HL-60/S4 (cell line): ENCODE data around the gene CCNJ.

ENCODE experiments used
- in situ Hi-C: fragments of 300-500 bp; cut with MboI; formaldehyde crosslinking; loops from 2 replicates; pipeline ENCODE4 v1.14.3; 2022; ENCODE audit warnings: low sequenced_read_pairs

Gene CCNJ

DNA sequence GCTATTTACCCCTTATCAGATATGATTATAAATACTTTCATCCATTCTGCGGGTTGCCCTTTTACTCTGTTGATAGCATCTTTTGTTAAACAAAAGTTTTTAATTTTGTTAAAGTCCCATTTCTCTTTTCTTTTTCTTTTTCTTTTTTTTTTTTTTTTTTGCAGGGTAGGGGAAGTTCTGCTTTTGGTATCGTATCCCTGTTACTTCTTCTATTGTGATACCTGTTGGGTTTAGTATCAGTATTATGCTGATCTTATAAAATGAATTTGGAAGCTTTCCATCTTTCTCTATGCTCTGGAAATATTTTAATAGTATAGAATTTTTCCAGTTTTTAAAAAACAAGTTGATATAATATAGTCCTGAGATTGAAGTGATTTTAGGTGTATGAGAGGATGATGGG, 6.0 kb downstream of the CCNJ start:
- in situ Hi-C loops: no loop called here

DNA sequence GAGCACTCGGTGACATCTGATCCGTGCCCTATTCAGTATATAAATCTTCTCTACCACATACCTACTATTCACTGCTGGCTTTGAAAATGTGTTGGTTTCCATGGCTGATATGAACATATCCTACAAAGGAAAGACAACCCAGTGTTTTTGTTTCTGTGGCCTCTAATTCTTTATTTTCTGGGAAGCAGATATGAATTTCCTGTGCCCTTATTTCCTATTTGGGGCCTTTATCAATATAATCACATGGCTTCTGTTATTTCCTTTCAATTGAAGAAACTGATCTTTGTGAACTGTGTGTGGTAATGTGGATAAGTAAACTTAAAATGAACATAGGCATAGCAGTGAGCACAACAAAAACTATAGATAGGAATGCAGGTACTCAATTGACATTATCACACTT, 10.6 kb downstream of the CCNJ start:
- in situ Hi-C loops: no loop called here

DNA sequence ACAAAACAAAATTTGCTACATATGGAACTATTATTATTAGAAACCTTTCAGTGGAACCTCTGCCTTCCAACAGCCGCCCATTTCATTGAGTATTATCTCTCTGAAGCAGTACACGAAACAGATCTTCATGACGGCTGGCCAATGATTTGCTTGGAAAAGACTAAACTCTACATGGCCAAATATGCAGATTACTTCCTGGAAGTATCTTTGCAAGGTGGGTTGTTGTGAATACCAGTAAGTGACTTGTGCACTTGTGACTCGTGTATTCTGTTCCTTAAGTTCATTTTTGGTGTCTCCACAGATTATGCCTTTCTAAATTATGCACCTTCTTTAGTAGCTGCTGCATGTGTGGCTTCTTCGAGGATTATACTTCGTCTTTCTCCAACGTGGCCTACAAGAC, 13.4 kb downstream of the CCNJ start:
- in situ Hi-C loops: no loop called here

DNA sequence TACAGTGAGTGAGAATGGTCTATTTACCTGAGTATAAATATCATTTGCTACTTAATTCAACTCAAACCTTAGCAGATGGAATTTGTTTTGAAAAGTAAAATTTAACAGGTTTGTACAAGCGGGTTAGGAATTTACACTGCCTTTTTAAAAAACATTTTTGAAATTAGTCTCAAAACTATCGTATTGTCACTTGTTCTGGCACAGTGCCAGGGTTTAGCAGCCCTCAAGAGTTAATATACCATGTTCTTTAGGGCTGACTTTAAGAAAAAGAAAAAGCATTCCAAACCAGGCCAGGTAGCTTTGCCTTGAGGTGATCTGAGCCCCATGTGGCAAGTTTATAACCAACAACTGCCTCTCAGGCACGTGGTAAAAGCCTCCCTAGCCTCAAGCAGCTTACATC, 17.8 kb downstream of the CCNJ start:
- in situ Hi-C loops: no loop called here

DNA sequence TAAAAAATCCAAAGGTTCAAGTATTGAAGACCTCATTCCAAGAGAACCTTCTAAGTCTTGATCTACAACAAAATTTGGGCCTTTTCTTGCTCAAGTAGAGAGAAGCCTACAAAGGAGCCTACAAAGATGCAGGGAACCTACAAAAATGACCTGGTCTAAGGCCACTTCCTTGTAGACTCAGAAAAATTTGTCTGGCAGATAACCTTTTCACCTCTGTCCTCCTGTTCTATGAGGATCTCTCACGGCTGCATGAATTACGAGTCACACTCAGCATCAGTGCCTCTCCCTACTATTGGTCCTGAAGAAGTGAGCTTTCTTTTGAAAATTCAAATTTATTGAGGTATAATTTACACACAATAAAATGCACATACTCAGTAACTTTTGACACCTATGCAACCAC, 29.3 kb downstream of the CCNJ start:
- in situ Hi-C loops: no loop called here

DNA sequence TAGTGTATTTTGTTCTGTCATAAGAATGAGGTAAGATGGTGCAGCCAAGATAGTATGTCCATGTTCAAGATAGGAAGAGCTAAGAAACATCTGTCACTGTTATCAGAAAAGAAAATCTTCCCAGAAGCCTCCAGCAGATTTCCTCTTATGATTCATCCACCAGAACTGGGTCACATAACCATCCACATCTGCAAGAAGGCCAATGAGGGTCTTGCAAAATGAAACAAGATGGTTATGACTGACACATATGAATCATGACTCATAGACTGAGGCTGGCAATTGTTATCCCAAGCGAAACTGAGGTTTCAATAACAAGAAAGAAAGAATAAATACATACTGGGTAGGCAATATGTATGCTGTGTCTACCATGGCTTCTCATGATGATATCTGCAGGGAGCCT, 30.3 kb downstream of the CCNJ start:
- in situ Hi-C loops: no loop called here

DNA sequence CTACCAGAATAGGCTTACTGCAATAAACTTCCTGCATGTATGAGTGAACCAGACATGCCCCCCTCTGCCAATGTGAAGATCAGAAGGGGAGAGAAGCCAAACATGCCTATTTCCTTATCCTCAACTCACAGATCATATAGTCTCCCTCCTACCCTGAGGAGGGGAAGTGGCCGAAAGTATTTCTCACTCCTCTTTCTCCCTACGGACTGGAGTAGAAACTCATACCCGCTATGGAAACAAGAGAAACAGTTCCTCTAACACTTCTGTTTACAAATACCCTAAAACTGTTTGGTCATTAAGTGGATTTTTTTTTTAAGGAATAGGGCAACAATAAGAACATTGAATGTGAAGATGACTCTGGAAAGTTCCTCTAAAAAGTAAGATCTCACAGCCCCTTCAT, 31.4 kb downstream of the CCNJ start:
- in situ Hi-C loops: no loop called here

DNA sequence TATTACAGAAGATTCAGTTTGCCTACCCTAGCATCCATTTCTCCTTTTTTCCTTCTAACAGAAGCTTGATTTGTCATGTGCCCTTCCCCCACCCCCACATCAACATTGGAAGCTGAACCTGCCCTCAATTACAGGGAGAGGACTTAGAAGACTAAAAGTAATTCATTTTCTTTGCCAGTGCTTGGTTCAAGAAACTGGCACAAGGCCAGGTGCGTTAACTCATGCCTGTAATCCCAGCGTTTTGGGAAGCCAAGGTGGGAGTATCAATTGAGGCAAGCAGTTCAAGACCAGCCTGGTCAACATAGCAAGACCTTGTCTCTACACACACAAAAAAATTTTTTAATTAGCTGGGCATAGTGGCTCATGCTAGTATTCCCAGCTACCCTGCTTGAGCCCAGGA, 32.6 kb downstream of the CCNJ start:
- in situ Hi-C loops: no loop called here

DNA sequence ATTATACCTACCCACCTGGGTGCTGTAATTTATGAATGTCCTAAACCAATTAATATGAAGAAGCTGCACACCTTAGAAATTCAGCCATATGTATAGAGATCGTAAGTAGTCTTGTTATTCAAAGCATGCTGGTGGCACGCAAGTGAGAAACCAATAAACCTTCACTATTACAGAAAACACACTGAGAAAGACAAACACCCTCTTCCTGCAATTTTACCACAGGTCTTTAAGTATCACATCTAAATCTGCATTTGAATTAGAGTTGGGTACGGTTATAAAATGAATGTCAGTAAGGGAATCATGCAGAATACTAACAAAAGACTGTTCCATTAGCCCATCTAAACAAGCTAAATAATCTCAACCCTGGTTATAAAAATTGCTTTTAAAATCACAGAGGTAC, 33.8 kb downstream of the CCNJ start:
- in situ Hi-C loops: no loop called here

DNA sequence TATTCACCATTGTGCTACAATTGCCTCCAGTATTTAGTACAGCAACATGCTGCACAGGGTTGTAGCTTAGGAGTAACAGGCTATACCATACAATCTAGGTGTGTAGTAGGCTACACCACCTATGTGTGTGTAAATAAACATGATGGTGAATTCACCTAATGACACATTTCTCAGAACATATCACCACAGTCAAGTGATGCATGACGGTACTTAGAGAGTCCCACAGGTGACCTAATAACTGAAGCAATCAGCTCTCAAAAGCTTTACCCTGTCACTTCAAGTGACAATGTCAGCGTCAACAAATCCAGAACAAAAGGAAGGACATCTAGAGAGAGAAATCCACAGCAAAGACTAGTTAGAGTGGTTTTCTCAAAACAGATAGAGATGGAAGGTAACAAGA, 38.8 kb downstream of the CCNJ start:
- in situ Hi-C loops: no loop called here

DNA sequence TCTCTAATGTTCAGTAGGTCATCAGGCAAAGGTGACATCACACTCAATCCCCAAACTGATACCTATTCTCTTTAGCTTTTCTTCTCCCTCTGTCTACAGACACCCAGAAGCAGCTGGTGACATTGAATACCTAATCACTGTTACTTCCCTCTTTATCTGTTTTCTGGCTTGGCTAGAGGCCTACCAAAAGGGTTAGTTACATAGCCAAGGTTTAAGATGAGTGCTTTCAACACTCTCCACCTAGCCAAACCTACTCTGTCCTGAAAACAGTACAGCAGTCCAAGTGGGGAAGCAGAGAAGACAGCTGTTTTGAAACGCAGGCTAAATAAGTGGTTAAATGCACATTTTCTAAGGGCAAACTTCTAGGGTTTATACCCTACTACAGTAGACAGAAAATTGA, 39.4 kb downstream of the CCNJ start:
- in situ Hi-C loops: no loop called here

DNA sequence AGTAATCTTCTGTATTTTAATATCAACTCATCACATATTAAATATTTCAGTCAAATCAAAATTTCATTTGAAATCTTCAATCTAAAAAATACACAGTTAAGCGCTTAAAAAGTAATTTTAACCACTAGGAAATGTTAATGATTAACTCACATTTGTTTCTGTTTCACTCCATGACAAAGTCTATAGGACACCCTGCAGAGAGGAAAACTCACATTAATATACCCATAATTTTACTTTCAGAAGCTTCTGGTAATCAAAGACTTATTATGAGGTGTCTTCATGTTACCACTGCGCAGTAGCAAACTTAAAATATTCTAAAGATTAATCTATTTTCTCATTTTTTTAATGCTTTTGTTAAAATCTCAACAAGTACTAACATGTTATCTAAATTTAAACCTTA, 45.7 kb downstream of the CCNJ start:
- in situ Hi-C loops: no loop called here

DNA sequence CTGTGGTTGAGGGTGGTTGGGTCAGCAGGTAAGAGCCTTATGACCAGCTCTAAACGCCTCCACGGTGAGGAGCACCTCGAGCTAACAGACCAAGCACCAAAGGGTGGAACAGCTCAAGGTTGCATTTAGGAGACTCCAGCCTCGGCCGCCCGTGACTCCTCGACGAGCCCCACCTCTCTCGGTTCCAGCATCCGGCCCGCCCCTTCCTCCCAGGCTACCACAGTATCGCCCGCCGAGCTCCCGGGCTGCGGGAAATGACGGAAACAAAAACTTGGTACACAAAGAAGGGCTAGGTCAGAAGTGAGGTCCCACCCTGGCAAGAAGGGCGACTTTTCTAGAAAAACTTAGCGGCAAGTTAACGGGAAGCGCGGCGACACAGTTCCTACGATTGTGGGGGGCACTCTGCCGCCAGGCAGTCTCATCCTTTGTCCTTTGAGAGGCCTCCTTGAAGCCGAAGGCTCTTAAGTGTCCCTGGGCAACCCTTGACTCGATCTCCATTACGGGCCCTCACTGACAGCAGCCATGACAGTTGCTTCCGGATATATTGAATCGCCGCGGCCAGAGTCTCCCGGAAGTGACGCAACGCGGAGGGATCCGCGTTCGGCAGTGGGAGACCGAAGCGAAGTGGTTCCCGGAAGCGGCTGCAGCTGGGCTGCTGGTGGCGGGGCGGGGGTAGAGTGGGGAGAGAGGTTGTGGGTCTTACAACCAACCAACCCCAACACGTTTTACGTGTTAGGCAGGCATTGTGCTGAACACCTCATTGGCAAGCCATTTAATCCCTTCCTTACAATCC, 46.5 kb downstream of the CCNJ start:
- in situ Hi-C loops: loop anchor here (5.0 kb wide), 1 partner anchor 42 kb away; the partner anchor contains the start of gene ZNF518A

DNA sequence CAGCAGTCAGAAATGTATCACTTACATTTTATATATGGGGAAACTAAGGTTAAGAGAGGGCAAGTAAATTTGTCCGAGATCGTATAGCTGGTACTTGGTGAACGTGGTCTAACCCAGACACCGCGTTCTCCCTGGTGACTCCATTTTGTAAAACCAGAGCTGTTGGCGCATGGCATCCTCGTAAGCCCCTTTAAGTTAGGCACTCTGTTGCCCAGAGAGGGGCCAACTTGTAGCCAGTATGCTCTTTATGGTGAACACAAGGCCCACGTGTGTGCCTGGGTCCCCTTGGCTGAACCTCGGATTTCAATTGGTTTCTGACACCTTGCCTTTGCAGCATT, 47.0 kb downstream of the CCNJ start:
- in situ Hi-C loops: loop anchor here (5.0 kb wide), 1 partner anchor 42 kb away; the partner anchor contains the start of gene ZNF518A

DNA sequence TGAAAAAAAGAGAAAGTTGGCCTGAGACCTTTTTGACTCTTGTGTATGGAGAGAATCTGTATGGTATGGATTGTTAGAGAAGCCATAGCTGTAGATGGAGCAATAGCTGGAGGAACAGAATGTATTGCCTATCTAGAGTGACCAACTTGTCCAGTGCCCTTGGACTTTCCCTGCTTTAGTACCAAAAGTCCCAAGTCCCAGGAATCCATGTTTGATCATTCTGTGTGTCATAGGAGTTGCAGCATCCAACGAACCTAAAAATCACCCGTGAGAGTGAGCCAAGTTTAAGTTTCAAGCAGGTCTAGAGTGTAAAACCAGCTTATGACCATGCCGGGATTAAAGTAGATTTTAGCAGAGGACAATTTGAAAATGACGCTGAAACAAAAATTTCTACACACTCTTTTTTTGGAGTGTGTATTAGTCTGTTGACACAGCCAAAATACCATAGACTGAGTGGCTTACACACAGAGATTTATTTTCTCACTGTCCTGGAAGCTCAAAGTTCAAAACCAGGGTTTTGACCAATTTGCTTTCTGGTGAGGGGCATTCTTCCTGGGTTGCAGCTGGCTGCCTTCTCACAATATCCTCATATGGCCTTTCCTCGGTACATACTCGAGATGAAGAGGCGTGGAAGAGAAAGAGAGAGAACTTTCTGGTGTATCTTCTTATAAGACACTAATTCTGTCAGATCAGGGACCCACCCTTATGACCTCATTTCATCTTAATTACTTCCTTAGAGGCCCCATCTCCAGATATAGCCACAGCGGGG, 49.8 kb downstream of the CCNJ start:
- in situ Hi-C loops: loop anchor here (5.0 kb wide), 1 partner anchor 39 kb away; the partner anchor contains the start of gene ZNF518A

DNA sequence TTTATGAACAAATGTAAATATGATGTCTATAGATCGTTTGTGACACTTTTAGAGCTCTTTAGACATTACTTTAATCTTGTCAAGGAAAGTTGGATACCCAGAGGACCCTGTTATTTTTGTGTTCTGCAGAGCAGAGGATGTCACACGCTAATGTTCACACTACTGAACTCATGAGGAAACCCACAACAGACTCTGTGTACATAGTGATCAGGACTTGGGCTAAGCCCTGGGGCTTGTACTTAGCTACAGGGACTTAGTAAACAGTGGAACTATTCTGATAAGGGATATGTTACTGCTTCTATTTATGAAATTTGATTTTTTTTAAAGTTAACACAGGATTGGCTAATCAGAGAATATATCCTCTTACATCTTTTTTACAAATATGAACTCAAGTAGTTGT, 50.6 kb downstream of the CCNJ start:
- in situ Hi-C loops: loop anchor here (5.0 kb wide), 1 partner anchor 38 kb away; the partner anchor contains the start of gene ZNF518A

DNA sequence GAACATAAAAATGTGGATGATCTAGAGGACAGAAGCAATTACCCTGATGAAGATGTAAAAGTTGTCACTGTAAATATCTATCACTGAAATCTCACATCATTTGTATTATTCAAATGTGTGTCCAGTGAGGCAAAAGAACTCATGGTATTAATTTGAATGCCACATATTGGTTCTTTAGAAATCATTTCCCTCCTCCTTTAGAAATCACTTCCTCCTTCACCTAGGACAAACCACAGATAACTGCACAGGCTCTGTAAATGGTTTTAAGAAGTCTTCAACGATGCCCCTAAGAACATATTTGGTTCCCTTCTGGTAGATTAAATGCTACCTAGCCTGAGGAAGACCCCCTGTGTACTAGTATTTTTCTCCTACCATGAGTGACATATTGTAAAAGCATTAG, 53.6 kb downstream of the CCNJ start:
- in situ Hi-C loops: no loop called here

DNA sequence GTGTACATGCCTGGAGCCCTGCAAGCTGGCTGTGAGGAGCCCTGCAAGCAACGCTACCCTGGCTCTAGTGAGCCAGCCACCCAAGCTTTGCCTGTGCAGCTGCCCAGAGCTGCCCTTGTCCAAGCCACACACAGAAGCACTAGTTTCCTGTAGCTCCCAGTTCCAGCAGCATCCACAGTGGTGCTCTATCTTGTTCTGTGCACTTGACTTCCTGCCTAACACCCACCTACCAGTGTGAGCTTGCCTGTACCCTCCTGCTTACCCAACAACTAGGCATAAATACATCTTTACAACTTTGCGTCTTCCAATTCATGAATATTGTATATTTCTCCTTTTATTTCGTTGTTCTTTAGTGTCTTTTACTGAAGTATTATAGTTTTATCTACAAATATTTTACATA, 54.5 kb downstream of the CCNJ start:
- in situ Hi-C loops: no loop called here

DNA sequence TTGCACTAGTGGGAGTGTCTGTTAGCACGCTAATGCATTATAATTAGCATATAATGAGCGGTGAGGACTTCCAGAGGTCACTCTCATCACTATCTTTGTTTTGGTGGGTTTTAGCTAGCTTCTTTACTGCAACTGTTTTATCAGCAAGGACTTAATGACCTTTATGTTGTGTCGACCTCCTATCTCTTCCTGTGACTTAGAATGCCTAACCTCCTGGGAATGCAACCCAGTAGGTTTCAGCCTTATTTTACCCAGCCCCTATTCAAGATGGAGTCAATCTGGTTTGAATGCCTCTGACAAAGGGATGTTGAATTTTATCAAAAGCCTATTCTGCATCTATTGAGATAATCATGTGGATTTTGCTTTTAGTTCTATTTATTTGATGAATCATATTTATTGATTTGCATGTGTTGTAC, 64.2 kb downstream of the CCNJ start:
- in situ Hi-C loops: no loop called here
